Activated CD4-positive, alpha-beta T cell treated with anti-CD3 and anti-CD28 coated beads, Interleukin-10, Interleukin-2, amounts not matched to agents 100 ng/mL and 50 ng/mL, durations not matched to agents 16 hours and 8 hours (primary cell): ENCODE measurements around the gene CSHL1.
"Not testable (repeated sequence)": the region's sequence is repeated elsewhere in the genome, so short reads cannot be mapped to it uniquely, and the experiment has no call there.

Source experiments
- DNase-seq: peaks from one replicate; pipeline ENCODE4 v3.0.0-alpha.2; 2020

Gene CSHL1

DNA sequence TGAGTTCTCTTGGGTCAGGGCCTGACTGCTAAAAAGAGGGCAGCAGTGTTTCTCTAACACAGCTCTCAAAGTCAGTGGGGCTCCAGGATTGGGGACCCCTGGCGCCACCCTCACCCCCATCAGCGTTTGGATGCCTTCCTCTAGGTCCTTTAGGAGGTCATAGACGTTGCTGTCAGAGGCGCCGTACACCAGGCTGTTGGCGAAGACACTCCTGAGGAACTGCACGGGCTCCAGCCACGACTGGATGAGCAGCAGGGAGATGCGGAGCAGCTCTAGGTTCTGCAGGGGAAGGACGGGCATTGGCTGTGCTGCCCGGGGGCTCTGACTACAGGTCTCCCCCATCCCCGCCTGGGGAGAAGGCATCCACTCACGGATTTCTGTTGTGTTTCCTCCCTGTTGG lies 6.6 kb upstream of the CSHL1 start:
- no peak for DNase-seq

DNA sequence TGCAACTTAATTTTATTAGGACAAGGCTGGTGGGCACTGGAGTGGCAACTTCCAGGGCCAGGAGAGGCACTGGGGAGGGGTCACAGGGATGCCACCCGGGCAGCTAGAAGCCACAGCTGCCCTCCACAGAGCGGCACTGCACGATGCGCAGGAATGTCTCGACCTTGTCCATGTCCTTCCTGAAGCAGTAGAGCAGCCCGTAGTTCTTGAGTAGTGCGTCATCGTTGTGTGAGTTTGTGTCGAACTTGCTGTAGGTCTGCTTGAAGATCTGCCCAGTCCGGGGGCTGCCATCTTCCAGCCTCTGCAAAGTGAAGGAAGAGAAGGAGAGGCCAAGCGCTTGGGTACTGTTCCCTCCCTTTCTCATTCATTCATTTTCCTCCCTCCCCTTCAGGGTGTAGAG lies 6.1 kb upstream of the CSHL1 start:
- DNase-seq, result not testable (repeated sequence)

DNA sequence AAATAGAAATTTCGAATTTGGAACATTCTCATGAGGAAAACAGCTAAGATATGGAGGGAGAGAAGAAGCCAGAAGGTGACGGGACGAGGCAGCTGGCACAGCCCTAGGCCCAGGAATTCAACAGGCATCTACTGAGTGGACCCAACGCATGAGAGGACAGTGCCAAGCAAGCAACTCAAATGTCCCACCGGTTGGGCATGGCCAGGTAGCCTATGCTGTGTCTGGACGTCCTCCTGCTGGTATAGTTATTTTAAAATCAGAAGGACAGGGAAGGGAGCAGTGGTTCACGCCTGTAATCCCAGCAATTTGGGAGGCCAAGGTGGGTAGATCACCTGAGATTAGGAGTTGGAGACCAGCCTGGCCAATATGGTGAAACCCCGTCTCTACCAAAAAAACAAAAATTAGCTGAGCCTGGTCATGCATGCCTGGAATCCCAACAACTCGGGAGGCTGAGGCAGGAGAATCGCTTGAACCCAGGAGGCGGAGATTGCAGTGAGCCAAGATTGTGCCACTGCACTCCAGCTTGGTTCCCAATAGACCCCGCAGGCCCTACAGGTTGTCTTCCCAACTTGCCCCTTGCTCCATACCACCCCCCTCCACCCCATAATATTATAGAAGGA lies 5.6 kb upstream of the CSHL1 start:
- no peak for DNase-seq

DNA sequence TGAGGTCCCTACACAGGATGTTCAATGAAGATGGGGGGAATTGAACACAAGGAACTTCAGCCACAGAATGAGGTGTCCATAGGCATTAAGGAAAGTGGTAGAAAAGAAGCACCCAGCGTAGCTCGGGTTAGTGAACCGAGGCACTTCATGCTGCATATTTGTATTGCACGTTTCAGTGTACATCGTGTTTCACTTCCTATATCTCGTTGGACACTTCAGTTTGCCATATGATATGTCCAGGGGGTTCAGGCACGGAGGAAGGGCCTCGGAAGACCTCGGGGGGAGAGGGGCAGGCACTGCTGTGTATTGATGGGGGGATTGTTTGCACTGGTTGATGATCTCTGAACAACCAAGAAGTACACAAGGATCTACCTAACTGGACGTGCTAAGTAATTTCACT lies 4.7 kb upstream of the CSHL1 start:
- DNase-seq, result not testable (repeated sequence)

DNA sequence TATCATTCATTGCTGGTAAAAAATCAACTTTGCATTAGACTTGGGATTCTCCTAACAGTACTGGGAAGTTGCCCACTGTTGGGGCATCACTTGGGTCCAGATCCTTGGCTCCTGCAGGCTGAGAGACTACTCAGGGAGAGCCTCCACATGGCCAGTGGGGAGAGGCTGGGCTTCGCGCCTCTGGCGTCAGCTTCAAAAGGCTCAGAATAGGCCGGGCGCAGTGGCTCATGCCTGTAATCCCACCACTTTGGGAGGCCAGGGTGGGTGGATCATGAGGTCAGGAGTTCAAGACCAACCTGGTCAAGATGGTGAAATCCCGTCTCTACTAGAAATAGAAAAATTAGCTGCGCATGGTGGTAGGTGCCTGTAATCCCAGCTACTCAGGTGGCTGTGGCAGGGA lies 3.4 kb upstream of the CSHL1 start:
- no peak for DNase-seq

DNA sequence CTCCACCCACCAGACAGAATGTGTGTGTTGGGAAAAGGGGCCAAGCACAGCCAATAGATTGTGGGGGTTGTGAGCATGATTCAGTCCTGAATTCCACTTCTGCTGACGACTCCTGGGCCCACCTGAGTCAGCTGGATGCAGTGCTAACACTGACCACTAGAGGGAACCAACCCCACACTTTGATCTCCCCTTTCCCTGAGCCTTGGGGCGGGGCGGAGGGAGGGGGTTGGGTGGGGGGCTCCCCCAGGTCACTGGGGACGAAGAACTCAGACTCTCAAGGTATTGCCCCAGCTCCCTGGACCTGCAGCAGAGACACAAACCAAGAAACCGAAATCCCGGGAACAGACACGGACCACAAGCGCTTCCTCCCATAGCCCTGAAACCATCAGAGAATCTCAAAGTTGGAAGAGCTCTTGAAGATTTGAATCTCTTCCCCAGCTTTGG lies 621 bp upstream of the CSHL1 start:
- peak; percentile 59 for DNase-seq

DNA sequence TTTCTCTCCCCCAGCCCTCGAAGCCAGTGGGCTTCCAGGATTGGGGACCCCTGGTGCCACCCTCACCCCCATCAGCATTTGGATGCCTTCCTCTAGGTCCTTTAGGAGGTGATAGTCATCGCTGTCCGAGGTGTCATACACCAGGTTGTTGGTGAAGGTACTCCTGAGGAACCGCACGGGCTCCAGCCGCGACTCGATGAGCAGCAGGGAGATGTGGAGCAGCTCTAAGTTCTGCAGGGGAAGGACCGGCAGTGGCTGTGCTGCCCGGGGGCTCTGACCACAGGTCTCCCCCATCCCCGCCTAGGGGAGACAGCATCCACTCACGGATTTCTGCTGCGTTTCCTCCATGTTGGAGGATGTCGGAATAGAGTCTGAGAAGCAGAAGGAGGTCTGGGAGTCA lies 962 bp downstream of the CSHL1 start:
- DNase-seq, result no peak

DNA sequence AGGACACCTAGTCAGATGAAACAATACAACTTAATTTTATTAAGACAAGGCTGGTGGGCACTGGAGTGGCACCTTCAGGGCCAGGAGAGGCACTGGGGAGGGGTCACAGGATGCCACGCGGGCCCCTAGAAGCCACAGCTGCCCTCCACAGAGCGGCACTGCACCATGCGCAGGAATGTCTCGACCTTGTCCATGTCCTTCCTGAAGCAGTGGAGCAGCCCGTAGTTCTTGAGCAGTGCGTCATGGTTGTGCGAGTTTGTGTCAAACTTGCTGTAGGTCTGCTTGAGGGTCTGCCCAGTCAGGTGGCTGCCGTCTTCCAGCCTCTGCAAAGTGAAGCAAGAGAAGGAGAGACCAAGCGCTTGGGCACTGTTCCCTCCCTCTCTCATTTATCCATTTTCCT lies 1.5 kb downstream of the CSHL1 start:
- not testable (repeated sequence) for DNase-seq

DNA sequence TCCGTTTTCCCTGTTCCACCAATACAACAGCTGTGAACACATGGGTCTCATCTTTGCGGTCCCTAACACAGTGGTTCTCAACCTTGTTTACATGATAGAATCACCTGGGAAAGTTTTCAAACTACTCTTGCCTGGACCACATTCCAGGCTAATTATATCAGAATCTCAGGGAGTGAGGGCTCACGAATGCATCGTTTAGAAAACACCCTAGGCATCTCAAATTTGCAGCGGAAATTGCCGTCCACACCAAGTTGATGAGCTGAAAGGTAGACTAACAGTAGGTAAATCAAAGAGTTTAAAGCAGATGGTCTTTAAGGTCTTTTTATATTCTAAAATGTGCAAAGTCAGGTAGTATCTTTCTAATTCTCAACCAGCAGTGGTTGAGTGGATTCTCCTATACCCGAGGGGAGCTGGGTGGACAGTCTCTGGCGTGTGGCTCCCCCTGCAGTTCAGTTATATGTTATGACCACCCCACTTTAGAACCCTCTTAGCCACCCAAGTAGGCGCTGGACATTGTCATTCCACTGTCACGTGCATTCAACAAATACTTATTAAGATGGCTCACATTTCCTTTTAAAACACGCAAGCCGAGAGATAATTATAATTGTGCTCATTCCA lies 3.8 kb downstream of the CSHL1 start:
- DNase-seq, result peak; percentile 18

DNA sequence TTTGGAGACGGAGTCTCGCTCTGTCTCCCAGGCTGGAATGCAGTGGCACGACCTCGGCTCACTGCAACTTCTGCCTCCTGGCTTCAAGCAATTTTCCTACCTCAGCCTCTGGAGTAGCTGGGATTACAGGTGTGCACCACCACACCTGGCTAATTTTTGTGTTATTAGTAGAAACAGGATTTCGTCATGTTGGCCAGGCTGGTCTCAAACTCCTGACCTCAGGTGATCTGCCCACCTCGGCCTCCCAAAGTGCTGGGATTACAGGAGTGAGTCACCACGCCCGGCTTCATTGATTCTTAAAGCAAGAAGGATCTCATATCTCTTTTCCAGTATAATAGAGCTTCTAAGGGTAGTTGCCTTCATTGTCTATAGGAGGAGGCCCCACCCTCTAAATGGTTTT lies 6.3 kb downstream of the CSHL1 start:
- not testable (repeated sequence) for DNase-seq

DNA sequence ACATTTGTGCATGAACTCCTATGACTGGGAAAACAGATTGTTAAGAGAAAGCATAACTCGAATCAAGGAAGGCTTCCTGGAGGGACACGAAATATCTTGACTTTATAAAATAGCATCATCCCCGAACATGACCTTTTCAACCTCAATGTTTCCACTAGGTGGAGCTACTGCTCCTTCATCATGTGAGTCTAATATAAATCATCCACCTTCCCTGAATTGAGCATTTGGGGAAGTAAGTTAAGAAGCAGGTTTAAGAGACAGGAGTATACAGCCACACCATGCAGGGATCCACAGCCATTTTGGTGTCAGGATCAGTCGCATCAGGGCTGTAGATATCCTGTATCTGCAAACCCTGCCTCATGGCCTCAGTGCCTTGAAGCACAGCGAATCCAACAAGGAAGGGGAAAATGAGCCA lies 7.3 kb downstream of the CSHL1 start:
- peak; percentile 46 for DNase-seq

DNA sequence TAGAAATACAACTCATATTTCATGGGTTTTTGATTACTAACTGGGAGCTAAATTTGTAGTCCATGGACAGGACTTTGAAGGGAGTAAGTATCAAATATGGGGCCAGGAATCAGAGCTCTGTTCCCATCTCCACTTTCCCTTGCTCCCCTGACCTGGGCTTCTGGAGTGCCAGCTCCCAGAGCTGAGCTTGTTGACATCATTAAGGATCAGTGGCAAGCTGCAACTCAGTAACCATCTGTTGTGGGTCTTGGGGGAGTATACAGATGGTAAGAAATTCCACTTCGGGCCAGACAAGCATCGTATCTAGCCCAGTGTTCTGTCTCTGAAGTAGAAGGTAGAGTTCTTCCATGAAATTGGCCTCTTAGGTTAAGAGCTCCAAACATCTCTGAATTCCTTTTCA lies 9.1 kb downstream of the CSHL1 start:
- not testable (repeated sequence) for DNase-seq

DNA sequence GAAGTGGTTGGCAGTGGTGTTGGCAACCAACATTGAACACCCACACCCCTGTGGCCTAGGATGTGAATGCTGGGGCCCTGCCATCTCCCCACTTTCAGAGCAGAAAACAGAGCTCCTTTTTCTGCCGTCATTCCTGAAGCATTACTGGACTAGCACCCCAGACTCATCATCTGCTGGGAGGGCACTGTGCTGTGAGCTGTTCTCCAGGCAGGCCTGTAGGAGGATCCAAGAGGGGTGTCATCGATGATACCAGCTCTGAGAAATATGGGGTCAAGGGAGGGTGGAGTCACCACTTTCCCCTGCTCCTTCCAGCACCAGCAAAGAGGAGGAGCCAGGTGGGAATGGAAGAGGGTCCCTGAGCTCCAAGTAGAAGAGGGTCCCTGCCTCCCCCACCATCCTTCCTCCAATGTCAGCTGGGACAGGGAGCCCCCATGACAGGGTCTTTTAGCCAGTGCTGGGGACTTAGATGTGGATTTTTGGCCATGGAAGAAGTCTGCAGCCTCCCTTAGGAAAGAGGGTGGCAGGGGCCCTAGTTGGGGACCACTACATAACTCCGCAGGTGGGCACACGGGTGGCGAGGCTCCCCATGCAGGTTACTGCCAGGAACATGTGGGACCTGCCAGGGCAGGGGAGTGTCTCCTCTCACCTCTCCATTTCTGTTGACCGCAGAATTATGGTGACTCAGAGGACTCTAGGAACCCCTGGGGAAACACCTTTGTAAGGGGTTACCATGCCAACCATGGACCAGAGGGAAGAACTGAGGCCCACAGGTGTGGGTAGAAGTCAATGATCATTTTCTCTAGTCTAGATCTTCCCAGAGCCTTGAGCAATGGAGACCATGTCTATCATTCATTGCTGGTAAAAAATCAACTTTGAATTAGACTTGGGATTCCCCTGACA lies 11.9 kb downstream of the CSHL1 start:
- DNase-seq, result peak; percentile 60

DNA sequence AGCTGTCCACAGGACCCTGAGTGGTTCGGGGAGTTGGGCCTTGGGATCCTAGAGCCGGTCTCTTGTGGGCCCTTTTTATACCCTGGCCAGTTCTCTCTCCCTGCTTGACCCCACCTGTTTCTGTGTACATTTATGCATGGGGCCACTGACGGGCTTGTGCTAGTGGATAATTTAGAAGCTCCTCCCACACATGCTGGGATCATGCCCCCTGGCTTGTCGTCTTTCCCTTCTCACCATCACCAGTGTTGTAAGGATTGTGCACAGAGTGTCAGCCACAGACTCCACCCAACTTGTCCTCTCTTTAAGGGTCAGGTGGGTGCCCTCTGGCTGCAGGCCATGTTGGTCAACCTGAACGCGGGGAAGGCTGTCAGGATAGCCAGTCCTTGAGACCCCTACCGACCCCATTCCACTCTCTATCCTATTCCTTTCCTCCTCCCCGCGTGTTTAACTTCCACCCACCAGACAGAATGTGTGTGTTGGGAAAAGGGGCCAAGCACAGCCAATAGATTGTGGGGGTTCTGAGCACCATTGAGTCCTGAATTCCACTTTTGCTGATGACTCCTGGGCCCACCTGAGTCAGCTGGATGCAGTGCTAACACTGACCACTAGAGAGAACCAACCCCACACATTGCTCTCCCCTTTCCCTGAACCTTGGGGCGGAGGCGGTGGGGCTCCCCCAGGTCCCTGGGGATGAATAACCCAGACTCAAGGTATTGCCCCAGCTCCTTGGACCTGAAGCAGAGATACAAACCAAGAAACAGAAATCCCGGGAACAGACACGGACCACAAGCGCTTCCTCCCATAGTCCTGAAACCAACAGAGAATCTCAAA lies 14.3 kb downstream of the CSHL1 start, which contains the start of gene CSH1:
Gene CSH1 (minus strand): TSS at position 51 of the 831 bp plus-strand sequence. CDS start 63 bp downstream, outside the sequence.
- not testable (repeated sequence) for DNase-seq

DNA sequence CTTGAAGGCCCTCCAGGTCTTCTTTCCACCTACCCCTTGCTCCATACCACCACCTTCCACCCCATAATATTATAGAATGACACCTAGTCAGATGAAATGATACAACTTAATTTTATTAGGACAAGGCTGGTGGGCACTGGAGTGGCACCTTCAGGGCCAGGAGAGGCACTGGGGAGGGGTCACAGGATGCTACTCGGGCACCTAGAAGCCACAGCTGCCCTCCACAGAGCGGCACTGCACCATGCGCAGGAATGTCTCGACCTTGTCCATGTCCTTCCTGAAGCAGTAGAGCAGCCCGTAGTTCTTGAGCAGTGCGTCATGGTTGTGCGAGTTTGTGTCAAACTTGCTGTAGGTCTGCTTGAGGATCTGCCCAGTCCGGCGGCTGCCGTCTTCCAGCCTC lies 16.2 kb downstream of the CSHL1 start:
- DNase-seq, result not testable (repeated sequence)

DNA sequence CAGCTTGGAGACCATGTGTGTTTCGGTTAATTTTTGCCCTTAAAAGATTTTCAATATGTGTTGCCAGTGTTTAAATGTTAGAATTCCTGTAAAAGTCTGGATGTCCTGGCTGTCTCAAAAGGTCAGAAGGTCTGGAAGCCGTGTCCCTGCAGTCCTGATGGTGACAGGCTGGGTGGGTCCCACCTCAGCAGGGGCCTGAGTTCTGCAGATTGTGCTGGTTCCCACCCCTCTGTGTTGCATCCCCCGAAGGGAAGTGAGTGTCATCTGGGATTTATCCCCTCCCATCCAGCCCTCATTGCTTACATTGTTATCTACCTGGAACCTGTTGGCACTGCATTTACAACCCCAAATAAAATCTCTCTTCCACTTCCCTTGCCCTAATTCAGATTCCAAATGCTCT lies 17.0 kb downstream of the CSHL1 start:
- DNase-seq, result not testable (repeated sequence)

DNA sequence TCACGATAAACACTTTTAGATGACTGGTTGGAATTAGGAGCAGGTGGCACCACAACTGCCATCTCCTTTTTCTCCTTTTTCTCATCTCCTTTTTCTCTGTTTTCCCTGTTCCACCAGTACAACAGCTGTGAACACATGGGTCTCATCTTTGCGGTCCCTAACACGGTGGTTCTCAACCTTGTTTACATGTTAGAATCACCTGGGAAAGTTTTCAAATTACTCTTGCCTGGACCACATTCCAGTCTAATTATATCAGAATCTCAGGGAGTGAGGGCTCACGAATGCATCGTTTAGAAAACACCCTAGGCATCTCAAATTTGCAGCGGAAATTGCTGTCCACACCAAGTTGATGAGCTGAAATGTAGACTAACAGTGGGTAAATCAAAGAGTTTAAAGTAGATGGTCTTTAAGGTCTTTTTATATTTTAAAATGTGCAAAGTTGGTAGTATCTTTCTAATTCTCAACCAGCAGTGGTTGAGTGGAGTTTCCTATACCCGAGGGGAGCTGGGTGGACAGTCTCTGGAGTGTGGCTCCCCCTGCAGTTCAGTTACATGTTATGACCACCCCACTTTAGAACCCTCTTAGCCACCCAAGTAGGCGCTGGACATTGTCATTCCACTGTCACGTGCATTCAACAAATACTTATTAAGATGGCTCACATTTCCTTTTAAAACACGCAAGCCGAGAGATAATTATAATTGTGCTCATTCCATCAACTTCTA lies 18.6 kb downstream of the CSHL1 start:
- not testable (repeated sequence) for DNase-seq

DNA sequence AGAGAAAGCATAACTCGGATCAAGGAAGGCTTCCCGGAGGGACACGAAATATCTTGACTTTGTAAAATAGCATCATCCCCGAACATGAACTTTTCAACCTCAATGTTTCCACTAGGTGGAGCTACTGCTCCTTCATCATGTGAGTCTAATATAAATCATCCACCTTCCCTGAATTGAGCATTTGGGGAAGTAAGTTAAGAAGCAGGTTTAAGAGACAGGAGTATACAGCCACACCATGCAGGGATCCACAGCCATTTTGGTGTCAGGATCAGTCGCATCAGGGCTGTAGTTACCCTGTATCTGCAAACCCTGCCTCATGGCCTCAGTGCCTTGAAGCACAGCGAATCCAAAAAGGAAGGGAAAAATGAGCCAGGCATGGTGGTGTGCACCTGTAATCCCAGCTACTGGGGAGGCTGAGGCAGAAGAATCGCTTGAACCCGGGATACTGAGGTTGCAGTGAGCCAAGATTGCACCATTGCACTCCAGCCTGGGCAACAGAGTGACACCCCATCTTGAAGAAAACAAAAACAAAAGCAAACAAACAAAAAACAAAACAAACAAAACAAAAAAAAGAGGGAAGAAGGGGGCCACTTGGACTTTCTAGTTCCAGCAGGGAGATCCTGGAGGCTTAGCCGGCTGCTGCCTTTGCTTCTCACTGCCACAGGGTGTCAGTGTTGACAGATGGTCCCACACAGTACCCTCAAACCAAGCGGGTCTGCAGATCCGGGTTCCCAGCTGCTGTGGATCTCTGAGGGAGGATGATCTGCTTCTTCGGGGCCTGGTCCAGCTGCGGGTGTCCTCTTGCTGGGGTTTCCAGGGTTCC lies 21.8 kb downstream of the CSHL1 start:
- DNase-seq, result peak; percentile 45

DNA sequence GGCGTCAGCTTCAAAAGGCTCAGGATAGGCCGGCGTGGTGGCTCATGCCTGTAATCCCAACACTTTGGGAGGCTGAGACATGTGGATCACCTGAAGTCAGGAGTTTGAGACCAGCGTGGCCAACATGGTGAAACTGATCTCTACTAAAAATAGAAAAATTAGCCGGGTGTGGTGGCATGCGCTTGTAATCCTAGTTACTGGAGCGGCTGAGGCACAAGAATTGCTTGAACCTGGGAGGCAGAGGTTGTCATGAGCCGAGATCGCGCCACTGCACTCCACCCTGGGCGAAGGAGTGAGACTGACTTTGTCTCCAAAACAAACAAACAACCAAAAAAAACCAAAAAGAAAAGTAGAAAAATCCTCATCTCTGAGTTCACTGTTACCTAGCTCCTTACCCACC lies 25.9 kb downstream of the CSHL1 start:
- DNase-seq, result not testable (repeated sequence)

DNA sequence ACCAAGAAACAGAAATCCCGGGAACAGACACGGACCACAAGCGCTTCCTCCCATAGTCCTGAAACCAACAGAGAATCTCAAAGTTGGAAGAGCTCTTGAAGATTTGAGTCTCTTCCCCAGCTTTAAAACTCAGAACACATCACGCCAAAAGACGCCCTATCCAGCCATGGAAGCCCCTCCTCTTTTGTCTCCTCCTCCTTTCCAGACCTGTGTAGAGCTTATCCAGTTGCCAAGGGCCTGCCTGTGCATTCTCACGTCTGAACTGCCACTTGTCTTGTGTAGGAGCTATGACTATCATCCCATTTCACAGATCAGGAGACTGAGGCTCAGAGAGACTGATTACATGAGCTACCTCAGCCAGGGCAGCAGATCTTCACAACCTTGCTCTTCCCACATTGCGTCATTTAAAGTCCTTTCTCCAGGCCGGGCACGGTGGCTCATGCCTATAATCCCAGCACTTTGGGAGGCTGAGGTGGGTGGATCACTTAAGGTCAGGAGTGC lies 28.4 kb downstream of the CSHL1 start:
- not testable (repeated sequence) for DNase-seq
